ENCODE measurements around the gene KCNK4. TPM values are rescaled to one million over a fixed set of nuclear protein-coding genes. Genes with fewer than 3 reads are reported as not detected.

Gene KCNK4
- total and polyA plus RNA-seq, 4 donors, result 0.09 TPM; not detected in 3

DNA sequence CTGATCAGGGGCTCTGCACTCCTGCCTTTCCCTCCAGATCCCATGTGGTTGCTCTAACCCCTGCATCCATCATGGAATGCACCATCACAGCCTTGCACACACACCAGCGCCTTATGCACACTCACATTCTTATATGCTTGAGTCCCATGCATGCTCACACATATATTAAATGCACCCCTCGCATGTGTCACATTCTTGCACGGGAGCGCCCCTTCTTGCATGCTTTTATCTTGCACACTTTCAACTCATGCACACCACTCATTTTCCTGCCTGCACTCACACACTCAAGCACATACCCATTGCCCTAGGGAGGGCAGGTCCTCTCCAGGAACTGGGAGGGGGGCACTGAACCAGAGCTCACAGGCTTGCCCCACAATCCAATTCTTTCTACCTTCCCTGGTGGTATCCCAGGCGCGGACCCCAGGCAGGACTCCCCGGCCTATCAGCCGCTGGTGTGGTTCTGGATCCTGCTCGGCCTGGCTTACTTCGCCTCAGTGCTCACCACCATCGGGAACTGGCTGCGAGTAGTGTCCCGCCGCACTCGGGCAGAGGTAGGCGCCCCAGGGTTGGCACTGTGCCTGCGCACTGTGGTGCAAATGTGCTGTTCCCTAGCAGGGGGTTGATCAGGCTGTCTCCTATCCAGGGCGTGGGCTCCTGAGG lies 6.7 kb downstream of the KCNK4 start:
- Histone ChIP-seq H3K27me3 (ENCODE audit: control insufficient read depth in 3 of 3, insufficient read depth in 3 of 3, low read length in 2 of 3) (peaks cover 0 to 80% (median 80%) of the 10 kb centered on the region in 3 donors), H3K36me3 (ENCODE audit: control insufficient read depth in 4 of 4, insufficient read depth in 4 of 4, low read length in 4 of 4) (no peaks in the 10 kb centered on the region), H3K4me3 (no peak overlapping the region), H3K4me1 (ENCODE audit: control insufficient read depth in 5 of 5, insufficient read depth in 5 of 5, low read length in 5 of 5) (peaks cover 0 to 18% (median 7%) of the 10 kb centered on the region in 5 donors), H3K9me3 (ENCODE audit: control insufficient read depth in 4 of 4, insufficient read depth in 3 of 4, low read length in 3 of 4) (no peaks in the 10 kb centered on the region), H3K27ac (ENCODE audit: low read depth in 1 of 2, low read length in 1 of 2) (no peak overlapping the region), H3K9ac (ENCODE audit: insufficient read depth in 1 of 2, low read length in 2 of 2) (no peak overlapping the region)
- WGBS, 2 donors, result 28 to 42% methylated on average over 18 of the region's 18 CpGs
- ATAC-seq (ENCODE audit: insufficient read depth, low FRiP score) (no peak), DNase-seq (no peak)
- no peak for TF ChIP-seq CTCF (IDR thresholded peaks at IDR 0.05; ENCODE audit: control extremely low read depth, extremely low read depth)

- no peak for TF ChIP-seq CTCF (IDR thresholded peaks at IDR 0.05; ENCODE audit: control extremely low read depth, extremely low read depth)
- H3K4me1 ChIP-seq (ENCODE audit: control insufficient read depth in 5 of 5, insufficient read depth in 5 of 5, low read length in 5 of 5), result peaks cover 0 to 18% (median 10%) of the 10 kb centered on the region in 5 donors
- peaks cover 0 to 70% (median 68%) of the 10 kb centered on the region in 3 donors for H3K27me3 ChIP-seq (ENCODE audit: control insufficient read depth in 3 of 3, insufficient read depth in 3 of 3, low read length in 2 of 3)
- no peak overlapping the region for H3K9ac ChIP-seq (ENCODE audit: insufficient read depth in 1 of 2, low read length in 2 of 2)
- WGBS, 2 donors, result 3 to 4% methylated on average over 47 to 60 of the region's 60 CpGs
- DNase-seq (peak; percentile 66 to 78 (median 72)), ATAC-seq (ENCODE audit: insufficient read depth, low FRiP score) (no peak)
- no peak overlapping the region for H3K4me3 ChIP-seq
- H3K27ac ChIP-seq (ENCODE audit: low read depth in 1 of 2, low read length in 1 of 2), result no peak overlapping the region
- H3K9me3 ChIP-seq (ENCODE audit: control insufficient read depth in 4 of 4, insufficient read depth in 3 of 4, low read length in 3 of 4), result no peaks in the 10 kb centered on the region
- H3K36me3 ChIP-seq (ENCODE audit: control insufficient read depth in 4 of 4, insufficient read depth in 4 of 4, low read length in 4 of 4), result no peaks in the 10 kb centered on the region
Measured at GRCh38 chr11:64298966-64299846, 8.1 kb downstream of the KCNK4 start.

- DNase-seq, result no peak
Measured at GRCh38 chr11:64299847-64300648, 8.9 kb downstream of the KCNK4 start, which contains the start of gene CATSPERZ. Gene CATSPERZ (plus strand): TSS chr11:64300358. CDS start chr11:64300411, 53 bp downstream.

More at GRCh38 chr11:64299847-64300648, 8.9 kb downstream of the KCNK4 start, which contains the start of gene CATSPERZ:
- no peak for TF ChIP-seq CTCF (IDR thresholded peaks at IDR 0.05; ENCODE audit: control extremely low read depth, extremely low read depth)
- Histone ChIP-seq H3K9ac (ENCODE audit: insufficient read depth in 1 of 2, low read length in 2 of 2) (no peak within 1 kb of the TSS), H3K4me1 (ENCODE audit: control insufficient read depth in 5 of 5, insufficient read depth in 5 of 5, low read length in 5 of 5) (peaks cover 0 to 18% (median 10%) of the 10 kb centered on the region in 5 donors), H3K27ac (ENCODE audit: low read depth in 1 of 2, low read length in 1 of 2) (peak within 1 kb of the TSS in 1 of 2 donors; percentile 15), H3K9me3 (ENCODE audit: control insufficient read depth in 4 of 4, insufficient read depth in 3 of 4, low read length in 3 of 4) (no peaks in the 10 kb centered on the region), H3K27me3 (ENCODE audit: control insufficient read depth in 3 of 3, insufficient read depth in 3 of 3, low read length in 2 of 3) (peaks cover 0 to 65% (median 60%) of the 10 kb centered on the region in 3 donors), H3K36me3 (ENCODE audit: control insufficient read depth in 4 of 4, insufficient read depth in 4 of 4, low read length in 4 of 4) (no peaks in the 10 kb centered on the region), H3K4me3 (no peak within 1 kb of the TSS)
- 4 to 5% methylated on average over 49 to 54 of the region's 54 CpGs for WGBS, 2 donors
- ATAC-seq (ENCODE audit: insufficient read depth, low FRiP score), result no peak

Data from lung (tissue), 12 donors.